Measurements from ENCODE around the gene DAPK1. TPM values are rescaled to one million over a fixed set of nuclear protein-coding genes. Genes with fewer than 3 reads are reported as not detected.

DAPK1 gene
- total RNA-seq, 1 donor from 2014 or later, result 27.0 TPM

GRCh38 chr9:87708546-87708945, 210.9 kb downstream of the DAPK1 start:
- no peak for DNase-seq (ENCODE audit: low read depth in 2 of 2)

- no peak for DNase-seq (ENCODE audit: low read depth in 2 of 2)
Observed at GRCh38 chr9:87708986-87709728, 211.5 kb downstream of the DAPK1 start.

GRCh38 chr9:87710443-87710842, 212.8 kb downstream of the DAPK1 start:
- no peak for DNase-seq (ENCODE audit: low read depth in 2 of 2)

- DNase-seq (ENCODE audit: low read depth in 2 of 2), result peak in 1 of 2 donors; percentile 35
Observed at GRCh38 chr9:87711857-87712800, 214.5 kb downstream of the DAPK1 start.

GRCh38 chr9:87712801-87713277, 215.2 kb downstream of the DAPK1 start:
- no peak for DNase-seq (ENCODE audit: low read depth in 2 of 2)

GRCh38 chr9:87713278-87713987, 215.8 kb downstream of the DAPK1 start:
- DNase-seq (ENCODE audit: low read depth in 2 of 2), result peak; percentile 81 to 91

- DNase-seq (ENCODE audit: low read depth in 2 of 2), result peak; percentile 37 to 45
Observed at GRCh38 chr9:87713988-87714330, 216.3 kb downstream of the DAPK1 start.

GRCh38 chr9:87714819-87715218, 217.2 kb downstream of the DAPK1 start:
- peak; percentile 79 to 94 for DNase-seq (ENCODE audit: low read depth in 2 of 2)

GRCh38 chr9:87716141-87716540, 218.5 kb downstream of the DAPK1 start:
- peak; percentile 60 to 91 for DNase-seq (ENCODE audit: low read depth in 2 of 2)

- DNase-seq (ENCODE audit: low read depth in 2 of 2), result no peak
Observed at GRCh38 chr9:87717456-87717855, 219.8 kb downstream of the DAPK1 start.

- DNase-seq (ENCODE audit: low read depth in 2 of 2), result no peak
Observed at GRCh38 chr9:87718231-87718630, 220.6 kb downstream of the DAPK1 start.

GRCh38 chr9:87718852-87719612, 221.4 kb downstream of the DAPK1 start:
- DNase-seq (ENCODE audit: low read depth in 2 of 2), result no peak

- no peak for DNase-seq (ENCODE audit: low read depth in 2 of 2)
Observed at GRCh38 chr9:87720173-87720572, 222.5 kb downstream of the DAPK1 start.

GRCh38 chr9:87722393-87723088, 224.9 kb downstream of the DAPK1 start:
- no peak for DNase-seq (ENCODE audit: low read depth in 2 of 2)

- no peak for DNase-seq (ENCODE audit: low read depth in 2 of 2)
Observed at GRCh38 chr9:87725356-87725899, 227.8 kb downstream of the DAPK1 start.

- peak; percentile 77 to 88 for DNase-seq (ENCODE audit: low read depth in 2 of 2)
Observed at GRCh38 chr9:87725900-87726709, 228.4 kb downstream of the DAPK1 start, which contains the start of gene CTSL. Gene CTSL, plus strand, starts transcription at chr9:87726119. Its CDS starts 1,485 bp downstream, at chr9:87727604.

GRCh38 chr9:87729246-87729645, 231.6 kb downstream of the DAPK1 start:
- DNase-seq (ENCODE audit: low read depth in 2 of 2), result no peak

GRCh38 chr9:87731321-87731720, 233.7 kb downstream of the DAPK1 start:
- no peak for DNase-seq (ENCODE audit: low read depth in 2 of 2)

- no peak for DNase-seq (ENCODE audit: low read depth in 2 of 2)
Observed at GRCh38 chr9:87732344-87732743, 234.7 kb downstream of the DAPK1 start.
